ENCODE data around the gene ARHGAP26. TPM values are rescaled to one million over a fixed set of nuclear protein-coding genes. Genes with fewer than 3 reads are reported as not detected.

ARHGAP26 gene
- total RNA-seq, 1 experiment from 2014 or later: 39.8 TPM

DNA sequence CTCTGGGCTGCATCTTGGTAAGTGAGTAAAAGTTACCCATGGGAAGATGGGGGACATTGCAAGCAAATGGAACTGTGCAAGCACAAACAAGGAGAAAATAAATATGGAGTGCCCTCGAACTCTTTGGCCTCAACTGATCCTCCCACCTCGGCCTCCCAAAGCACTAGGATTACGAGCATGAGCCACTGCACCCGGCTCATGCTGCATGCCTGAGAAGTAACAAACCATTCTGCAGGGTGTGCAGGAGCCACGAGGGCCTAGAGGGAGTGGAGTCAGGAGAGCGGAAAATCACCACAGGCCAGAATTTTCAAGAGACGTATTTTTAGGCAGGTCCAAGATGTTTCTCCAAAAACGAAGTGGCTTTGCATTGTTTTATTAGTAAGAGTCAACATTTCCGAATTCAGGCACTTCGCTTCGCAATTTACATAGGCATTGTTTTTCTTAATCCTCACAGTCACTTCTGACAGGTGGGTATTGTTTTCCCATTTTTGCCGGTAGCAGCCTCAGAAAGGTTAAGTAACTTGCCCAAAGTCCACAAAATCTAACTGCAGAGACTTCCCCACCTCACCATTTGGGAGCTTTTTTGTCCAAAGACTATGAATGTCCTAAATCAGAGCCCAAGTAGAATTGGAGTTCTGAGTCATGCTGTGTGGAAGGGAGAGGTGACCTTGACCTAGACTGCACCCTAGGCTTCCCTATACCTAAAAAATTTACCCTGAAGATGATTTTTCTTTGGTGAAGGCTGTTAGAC, 403.1 kb downstream of the ARHGAP26 start:
- no peak for DNase-seq
- H3K79me2 ChIP-seq (ENCODE audit: low read length): peaks cover 34% of the 10 kb centered on the region
- H3K4me3 ChIP-seq (ENCODE audit: low read length): no peak overlapping the region
- peak overlapping the region; percentile 8; the same call in 1 of the 2 replicates for H3K9ac ChIP-seq (ENCODE audit: low read length)
- H3K27ac ChIP-seq (ENCODE audit: low read length): peak overlapping the region; percentile 100
- H4K20me1 ChIP-seq (ENCODE audit: insufficient read depth, low read depth, low read length): no peaks in the 10 kb centered on the region
- H2AFZ ChIP-seq (ENCODE audit: low read length): no peak overlapping the region
- H3K4me1 ChIP-seq (ENCODE audit: low read length): peaks cover 96% of the 10 kb centered on the region
- H3K9me3 ChIP-seq (ENCODE audit: low read length): no peaks in the 10 kb centered on the region
- H3K4me2 ChIP-seq (ENCODE audit: low read depth, low read length, poor library complexity, severe bottlenecking): no peak overlapping the region
- H3K9me2 ChIP-seq (replicated peaks; ENCODE audit: insufficient read depth, low read length): no peaks in the 10 kb centered on the region
- H3K27me3 ChIP-seq (ENCODE audit: low read length): no peaks in the 10 kb centered on the region
- H3K36me3 ChIP-seq (ENCODE audit: insufficient read depth, low read length): peaks cover 5% of the 10 kb centered on the region; the same call in 1 of the 2 replicates

GRCh38 chr5:143174714-143175398, 404.7 kb downstream of the ARHGAP26 start:
- H3K4me3 ChIP-seq (ENCODE audit: low read length): no peak overlapping the region
- H3K9me2 ChIP-seq (replicated peaks; ENCODE audit: insufficient read depth, low read length): no peaks in the 10 kb centered on the region
- peak overlapping the region; percentile 56 for H3K9ac ChIP-seq (ENCODE audit: low read length)
- no peak for DNase-seq
- peaks cover 16% of the 10 kb centered on the region; the same call in 1 of the 2 replicates for H3K36me3 ChIP-seq (ENCODE audit: insufficient read depth, low read length)
- no peaks in the 10 kb centered on the region for H3K9me3 ChIP-seq (ENCODE audit: low read length)
- no peak overlapping the region for H2AFZ ChIP-seq (ENCODE audit: low read length)
- H3K27me3 ChIP-seq (ENCODE audit: low read length): no peaks in the 10 kb centered on the region
- no peaks in the 10 kb centered on the region for H4K20me1 ChIP-seq (ENCODE audit: insufficient read depth, low read depth, low read length)
- peak overlapping the region; percentile 100 for H3K27ac ChIP-seq (ENCODE audit: low read length)
- H3K4me1 ChIP-seq (ENCODE audit: low read length): peaks cover 92% of the 10 kb centered on the region
- peak overlapping the region; percentile 58 for H3K4me2 ChIP-seq (ENCODE audit: low read depth, low read length, poor library complexity, severe bottlenecking)
- peaks cover 37% of the 10 kb centered on the region for H3K79me2 ChIP-seq (ENCODE audit: low read length)

GRCh38 chr5:143176048-143176447, 405.9 kb downstream of the ARHGAP26 start:
- peak; percentile 87 for DNase-seq
- Histone ChIP-seq H4K20me1 (ENCODE audit: insufficient read depth, low read depth, low read length) (no peaks in the 10 kb centered on the region), H3K4me3 (ENCODE audit: low read length) (peak overlapping the region; percentile 16; the same call in 1 of the 2 replicates)

GRCh38 chr5:143177263-143177983, 407.2 kb downstream of the ARHGAP26 start:
- Histone ChIP-seq H3K9me2 (replicated peaks; ENCODE audit: insufficient read depth, low read length) (no peaks in the 10 kb centered on the region), H3K79me2 (ENCODE audit: low read length) (peaks cover 33% of the 10 kb centered on the region), H4K20me1 (ENCODE audit: insufficient read depth, low read depth, low read length) (no peaks in the 10 kb centered on the region), H3K4me3 (ENCODE audit: low read length) (no peak overlapping the region), H3K4me2 (ENCODE audit: low read depth, low read length, poor library complexity, severe bottlenecking) (peak overlapping the region; percentile 58), H3K4me1 (ENCODE audit: low read length) (peaks cover 88% of the 10 kb centered on the region), H3K9me3 (ENCODE audit: low read length) (no peaks in the 10 kb centered on the region), H2AFZ (ENCODE audit: low read length) (no peak overlapping the region), H3K27me3 (ENCODE audit: low read length) (no peaks in the 10 kb centered on the region), H3K27ac (ENCODE audit: low read length) (peak overlapping the region; percentile 100), H3K9ac (ENCODE audit: low read length) (peak overlapping the region; percentile 59), H3K36me3 (ENCODE audit: insufficient read depth, low read length) (peaks cover 18% of the 10 kb centered on the region; the same call in 1 of the 2 replicates)
- peak; percentile 61 for DNase-seq

More at GRCh38 chr5:143176048-143176447, 405.9 kb downstream of the ARHGAP26 start:
- H3K9me2 ChIP-seq (replicated peaks; ENCODE audit: insufficient read depth, low read length): no peaks in the 10 kb centered on the region
- peak overlapping the region; percentile 59 for H3K9ac ChIP-seq (ENCODE audit: low read length)
- peaks cover 28% of the 10 kb centered on the region for H3K79me2 ChIP-seq (ENCODE audit: low read length)
- peaks cover 88% of the 10 kb centered on the region for H3K4me1 ChIP-seq (ENCODE audit: low read length)
- no peak overlapping the region for H2AFZ ChIP-seq (ENCODE audit: low read length)
- H3K9me3 ChIP-seq (ENCODE audit: low read length): no peaks in the 10 kb centered on the region
- peak overlapping the region; percentile 58 for H3K4me2 ChIP-seq (ENCODE audit: low read depth, low read length, poor library complexity, severe bottlenecking)
- no peaks in the 10 kb centered on the region for H3K27me3 ChIP-seq (ENCODE audit: low read length)
- H3K27ac ChIP-seq (ENCODE audit: low read length): peak overlapping the region; percentile 100
- H3K36me3 ChIP-seq (ENCODE audit: insufficient read depth, low read length): peaks cover 21% of the 10 kb centered on the region; the same call in 1 of the 2 replicates

DNA sequence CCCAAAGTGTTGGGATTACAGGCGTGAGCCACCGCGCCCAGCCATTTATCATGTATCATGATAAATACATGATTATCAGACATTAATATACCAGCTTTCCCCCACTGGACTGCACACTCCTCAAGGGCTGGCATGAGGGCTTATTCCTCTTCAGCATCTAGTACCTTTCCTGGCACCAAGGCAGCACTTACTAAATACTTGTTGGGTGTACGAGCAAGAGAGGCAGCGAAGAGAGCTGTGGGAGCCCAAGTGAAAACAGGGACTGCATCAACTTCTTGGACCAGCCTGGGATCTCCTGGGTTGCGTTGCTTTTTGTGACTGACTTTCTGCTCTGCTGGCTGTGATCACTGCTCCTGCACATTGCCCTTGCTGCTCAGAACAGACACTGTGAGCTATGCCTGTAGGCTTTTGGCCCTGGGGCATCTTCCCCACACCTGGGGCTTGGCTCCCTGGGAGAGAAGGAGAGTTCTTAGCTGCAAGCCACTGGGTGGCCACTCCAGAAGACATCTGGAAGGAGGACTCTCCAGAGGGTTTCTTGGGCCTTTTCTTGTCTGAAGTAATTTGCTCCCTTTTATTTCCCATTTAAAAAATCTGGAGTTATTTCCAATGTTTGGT, 409.1 kb downstream of the ARHGAP26 start:
- Histone ChIP-seq H3K4me2 (ENCODE audit: low read depth, low read length, poor library complexity, severe bottlenecking) (no peak overlapping the region), H3K9me2 (replicated peaks; ENCODE audit: insufficient read depth, low read length) (no peaks in the 10 kb centered on the region), H3K36me3 (ENCODE audit: insufficient read depth, low read length) (peaks cover 18% of the 10 kb centered on the region; the same call in 1 of the 2 replicates), H3K27me3 (ENCODE audit: low read length) (no peaks in the 10 kb centered on the region), H3K9ac (ENCODE audit: low read length) (0 out of 2 replicates have a peak overlapping the region, but pooled peaks have one; percentile 7), H3K4me3 (ENCODE audit: low read length) (no peak overlapping the region), H2AFZ (ENCODE audit: low read length) (no peak overlapping the region), H3K9me3 (ENCODE audit: low read length) (no peaks in the 10 kb centered on the region), H3K27ac (ENCODE audit: low read length) (peak overlapping the region; percentile 100), H4K20me1 (ENCODE audit: insufficient read depth, low read depth, low read length) (no peaks in the 10 kb centered on the region), H3K4me1 (ENCODE audit: low read length) (peaks cover 88% of the 10 kb centered on the region), H3K79me2 (ENCODE audit: low read length) (peaks cover 36% of the 10 kb centered on the region)
- DNase-seq: no peak

DNA sequence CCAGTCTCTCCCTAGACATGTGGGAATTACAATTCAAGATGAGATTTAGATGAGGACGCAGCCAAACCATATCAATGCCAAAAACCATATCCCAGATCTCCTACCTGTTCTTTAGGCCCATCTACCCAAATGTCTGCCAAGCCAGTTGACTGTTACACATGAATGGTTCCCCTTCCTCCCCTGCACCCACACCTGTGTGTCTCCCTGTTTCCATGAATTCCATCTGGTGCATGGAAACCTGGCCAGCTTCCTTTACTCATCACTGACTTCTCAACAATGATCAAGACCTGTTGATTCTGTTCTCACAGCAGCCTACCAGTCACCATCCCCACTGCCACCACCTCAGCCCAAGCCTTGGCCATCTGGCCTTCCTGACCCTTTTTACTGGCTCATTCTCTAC, 410.6 kb downstream of the ARHGAP26 start:
- Histone ChIP-seq H3K4me3 (ENCODE audit: low read length) (no peak overlapping the region), H4K20me1 (ENCODE audit: insufficient read depth, low read depth, low read length) (no peaks in the 10 kb centered on the region), H3K27ac (ENCODE audit: low read length) (peak overlapping the region; percentile 66), H3K79me2 (ENCODE audit: low read length) (peaks cover 45% of the 10 kb centered on the region), H3K27me3 (ENCODE audit: low read length) (no peaks in the 10 kb centered on the region), H3K36me3 (ENCODE audit: insufficient read depth, low read length) (peaks cover 18% of the 10 kb centered on the region; the same call in 1 of the 2 replicates), H3K4me1 (ENCODE audit: low read length) (peaks cover 88% of the 10 kb centered on the region), H3K9me3 (ENCODE audit: low read length) (no peaks in the 10 kb centered on the region), H3K9ac (ENCODE audit: low read length) (no peak overlapping the region), H3K9me2 (replicated peaks; ENCODE audit: insufficient read depth, low read length) (no peaks in the 10 kb centered on the region), H2AFZ (ENCODE audit: low read length) (no peak overlapping the region), H3K4me2 (ENCODE audit: low read depth, low read length, poor library complexity, severe bottlenecking) (no peak overlapping the region)
- DNase-seq: no peak

GRCh38 chr5:143181173-143181572, 411.0 kb downstream of the ARHGAP26 start:
- Histone ChIP-seq H2AFZ (ENCODE audit: low read length) (no peak overlapping the region), H3K4me1 (ENCODE audit: low read length) (peaks cover 88% of the 10 kb centered on the region), H3K27ac (ENCODE audit: low read length) (peak overlapping the region; percentile 66), H4K20me1 (ENCODE audit: insufficient read depth, low read depth, low read length) (no peaks in the 10 kb centered on the region), H3K79me2 (ENCODE audit: low read length) (peaks cover 47% of the 10 kb centered on the region), H3K9ac (ENCODE audit: low read length) (no peak overlapping the region), H3K36me3 (ENCODE audit: insufficient read depth, low read length) (peaks cover 18% of the 10 kb centered on the region; the same call in 1 of the 2 replicates), H3K4me2 (ENCODE audit: low read depth, low read length, poor library complexity, severe bottlenecking) (no peak overlapping the region), H3K9me3 (ENCODE audit: low read length) (no peaks in the 10 kb centered on the region), H3K4me3 (ENCODE audit: low read length) (no peak overlapping the region), H3K27me3 (ENCODE audit: low read length) (no peaks in the 10 kb centered on the region), H3K9me2 (replicated peaks; ENCODE audit: insufficient read depth, low read length) (no peaks in the 10 kb centered on the region)
- DNase-seq: no peak

Data from Karpas-422 (cell line).